Mucosa of gallbladder (tissue), 1 donor: Measurements from ENCODE around the gene FAM210A. TPM values are rescaled to one million over a fixed set of nuclear protein-coding genes. Genes with fewer than 3 reads are reported as not detected.
"Not testable (repeated sequence)": the region's sequence is repeated elsewhere in the genome, so short reads cannot be mapped to it uniquely, and the experiment has no call there.

Experiments
- DNase-seq: peaks from one replicate; pipeline ENCODE4 v3.0.0-alpha.2; 2020; ENCODE audit warnings: low spot score
- total RNA-seq: library from RNA; stranded (reverse); gene quantifications from one replicate; pipeline ENCODE4 v1.2.1, GENCODE V29; 2021
- donor health status: DM: no; HTN: no; CAD: no.

Gene FAM210A
- 9.9 TPM for total RNA-seq

GRCh38 chr18:13726232-13726971 lies at the start of gene FAM210A, which contains the start of gene RNMT:
Gene FAM210A (minus strand): TSS chr18:13726558. CDS start chr18:13682077, 44,481 bp downstream.
Gene RNMT (plus strand): TSS chr18:13726673. CDS start chr18:13731518, 4,845 bp downstream.
- DNase-seq: peak; percentile 97

GRCh38 chr18:13775058-13775457 lies 48.7 kb upstream of the FAM210A start:
- DNase-seq: no peak

- no peak for DNase-seq
Measured at GRCh38 chr18:13762690-13763439, 36.5 kb upstream of the FAM210A start.

GRCh38 chr18:13760047-13760446 lies 33.7 kb upstream of the FAM210A start:
- DNase-seq: no peak

- DNase-seq: no peak
Measured at GRCh38 chr18:13758622-13759021, 32.3 kb upstream of the FAM210A start.

- DNase-seq: no peak
Measured at GRCh38 chr18:13756671-13757070, 30.3 kb upstream of the FAM210A start.

GRCh38 chr18:13756261-13756660 lies 29.9 kb upstream of the FAM210A start:
- DNase-seq: no peak

GRCh38 chr18:13751599-13751998 lies 25.2 kb upstream of the FAM210A start:
- DNase-seq: not testable (repeated sequence)

GRCh38 chr18:13746633-13747032 lies 20.3 kb upstream of the FAM210A start:
- no peak for DNase-seq

- no peak for DNase-seq
Measured at GRCh38 chr18:13745696-13746095, 19.3 kb upstream of the FAM210A start.

GRCh38 chr18:13735681-13736080 lies 9.3 kb upstream of the FAM210A start:
- no peak for DNase-seq

GRCh38 chr18:13730481-13730880 lies 4.1 kb upstream of the FAM210A start:
- no peak for DNase-seq

- no peak for DNase-seq
Measured at GRCh38 chr18:13726972-13727331, 594 bp upstream of the FAM210A start.

- no peak for DNase-seq
Measured at GRCh38 chr18:13725566-13726231, 659 bp downstream of the FAM210A start.

GRCh38 chr18:13720847-13721246 lies 5.5 kb downstream of the FAM210A start:
- no peak for DNase-seq

- DNase-seq: no peak
Measured at GRCh38 chr18:13720123-13720522, 6.2 kb downstream of the FAM210A start.

GRCh38 chr18:13716916-13717315 lies 9.4 kb downstream of the FAM210A start:
- no peak for DNase-seq

GRCh38 chr18:13715330-13715729 lies 11.0 kb downstream of the FAM210A start:
- no peak for DNase-seq

GRCh38 chr18:13713455-13714055 lies 12.8 kb downstream of the FAM210A start:
- DNase-seq: no peak

GRCh38 chr18:13712400-13713131 lies 13.8 kb downstream of the FAM210A start:
- no peak for DNase-seq

- DNase-seq: no peak
Measured at GRCh38 chr18:13710414-13710831, 15.9 kb downstream of the FAM210A start.
